COLO829 (cell line): ENCODE results near the gene L3MBTL1.

ENCODE experiments used
- DNase-seq: peaks from one replicate; pipeline ENCODE4 v3.0.0; 2012; ENCODE audit warnings: low spot score

Gene L3MBTL1

GRCh38 chr20:43590036-43590391 lies 82.5 kb downstream of the L3MBTL1 start:
- DNase-seq, result peak; percentile 21

- peak; percentile 90 for DNase-seq
Measured at GRCh38 chr20:43590392-43591303, 83.2 kb downstream of the L3MBTL1 start, which contains the start of gene IFT52. TSS of gene IFT52 (plus strand) at chr20:43590937. CDS start at chr20:43594699, 3,762 bp downstream.
